Measurements from ENCODE around the gene ZNF280D. TPM values are rescaled to one million over a fixed set of nuclear protein-coding genes. Genes with fewer than 3 reads are reported as not detected.
A peak's percentile ranks its signal among the peaks of the same experiment; 100 is the strongest.

The ZNF280D gene
- polyA plus RNA-seq, 2 of the 4 experiments (the other 2 are of a cell fraction) = 13.4 to 21.8 TPM

- no peaks in the 10 kb centered on the region for H3K9me3 ChIP-seq
- no peaks in the 10 kb centered on the region for H3K4me1 ChIP-seq
- 62% methylated on average over 3 of the region's 3 CpGs for WGBS (ENCODE audit: missing lambda C conversion rate)
- H3K4me2 ChIP-seq = no peak overlapping the region
- ChIA-PET CTCF (no interaction called here), POLR2A (no interaction called here)
- FAIRE-seq (peak; percentile 63), DNase-seq (ENCODE audit: low read depth in 1 of 2, low spot score in 1 of 2) (no peak), ATAC-seq (no peak)
- TF ChIP-seq FOSL2 (IDR thresholded peaks at IDR 0.05) = no peak
- TF ChIP-seq FOSL2 (CRISPR knock-in tag; IDR thresholded peaks at IDR 0.05) = no peak
- no peak for TF ChIP-seq NPAS2 (CRISPR knock-in tag; IDR thresholded peaks at IDR 0.05; ENCODE audit: borderline replicate concordance)
- TF ChIP-seq HEYL (CRISPR knock-in tag; IDR thresholded peaks at IDR 0.05) = no peak
- TF ChIP-seq EHF (CRISPR knock-in tag; IDR thresholded peaks at IDR 0.05) = no peak
- no peak for TF ChIP-seq CTCF (IDR thresholded peaks at IDR 0.05)
- no peak overlapping the region for H3K27ac ChIP-seq
- H3K4me3 ChIP-seq = no peak overlapping the region
Observed at GRCh38 chr15:56631765-56632164, 101.5 kb downstream of the ZNF280D start.

DNA sequence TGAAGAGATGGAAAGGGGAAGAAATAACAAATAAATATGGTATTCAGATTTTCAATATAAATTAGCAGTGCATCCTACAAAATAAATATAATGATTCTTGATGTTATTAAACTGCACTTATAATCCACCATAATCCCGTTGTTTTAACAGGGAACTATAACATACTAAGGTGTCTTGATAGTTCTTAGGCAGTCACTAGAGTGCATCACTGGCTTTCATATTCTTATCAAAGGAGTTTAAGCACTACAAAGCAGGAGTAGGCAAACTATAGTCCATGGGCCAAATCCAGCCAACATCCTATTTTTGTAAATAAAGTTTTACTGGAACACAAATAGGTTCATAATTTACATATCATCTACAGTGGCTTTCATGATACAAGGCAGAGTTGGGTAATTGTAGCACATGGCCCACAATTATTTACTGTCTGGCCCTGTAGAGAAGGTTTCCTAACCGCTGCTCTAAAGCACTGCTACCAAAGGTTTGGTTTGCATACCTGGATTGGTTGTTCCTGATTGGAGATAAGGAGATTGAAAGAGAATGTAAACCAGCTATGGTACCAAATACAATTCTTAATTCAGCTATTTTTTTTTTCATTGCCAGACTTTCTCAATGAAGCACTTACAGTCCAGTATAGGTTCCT, 104.3 kb downstream of the ZNF280D start:
- DNase-seq (ENCODE audit: low read depth in 1 of 2, low spot score in 1 of 2) = no peak
- no peak; a peak in 1 of 6 replicates for ATAC-seq
- no peaks in the 10 kb centered on the region for H3K9me3 ChIP-seq
- WGBS (ENCODE audit: missing lambda C conversion rate) = 91% methylated on average over 2 of the region's 2 CpGs
- FAIRE-seq = peak; percentile 39
- H3K27ac ChIP-seq = no peak overlapping the region
- TF ChIP-seq RNF2 (IDR thresholded peaks at IDR 0.05; ENCODE audit: borderline replicate concordance, low read depth) (no peak), MYC (IDR thresholded peaks at IDR 0.05; ENCODE audit: borderline replicate concordance, low read length) (no peak), BHLHE40 (IDR thresholded peaks at IDR 0.05; ENCODE audit: low read depth, low read length) (no peak), POLR2A (IDR thresholded peaks at IDR 0.05; ENCODE audit: low read length) (no peak), CEBPB (IDR thresholded peaks at IDR 0.05) (no peak), ATOH8 (CRISPR knock-in tag; IDR thresholded peaks at IDR 0.05; ENCODE audit: low read depth) (no peak), ZC3H11A (IDR thresholded peaks at IDR 0.05) (no peak), KDM5A (IDR thresholded peaks at IDR 0.05) (no peak), SMC3 (IDR thresholded peaks at IDR 0.05) (no peak)
- TF ChIP-seq, protein P1, sequence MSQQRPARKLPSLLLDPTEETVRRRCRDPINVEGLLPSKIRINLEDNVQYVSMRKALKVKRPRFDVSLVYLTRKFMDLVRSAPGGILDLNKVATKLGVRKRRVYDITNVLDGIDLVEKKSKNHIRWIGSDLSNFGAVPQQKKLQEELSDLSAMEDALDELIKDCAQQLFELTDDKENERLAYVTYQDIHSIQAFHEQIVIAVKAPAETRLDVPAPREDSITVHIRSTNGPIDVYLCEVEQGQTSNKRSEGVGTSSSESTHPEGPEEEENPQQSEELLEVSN (IDR thresholded peaks at IDR 0.05; ENCODE audit: borderline replicate concordance, low read depth) = no peak
- H3K4me2 ChIP-seq = no peak overlapping the region
- CTCF ChIA-PET = no interaction called here
- POLR2A ChIA-PET = no interaction called here
- H3K4me1 ChIP-seq = no peaks in the 10 kb centered on the region
- H3K4me3 ChIP-seq = no peak overlapping the region

DNA sequence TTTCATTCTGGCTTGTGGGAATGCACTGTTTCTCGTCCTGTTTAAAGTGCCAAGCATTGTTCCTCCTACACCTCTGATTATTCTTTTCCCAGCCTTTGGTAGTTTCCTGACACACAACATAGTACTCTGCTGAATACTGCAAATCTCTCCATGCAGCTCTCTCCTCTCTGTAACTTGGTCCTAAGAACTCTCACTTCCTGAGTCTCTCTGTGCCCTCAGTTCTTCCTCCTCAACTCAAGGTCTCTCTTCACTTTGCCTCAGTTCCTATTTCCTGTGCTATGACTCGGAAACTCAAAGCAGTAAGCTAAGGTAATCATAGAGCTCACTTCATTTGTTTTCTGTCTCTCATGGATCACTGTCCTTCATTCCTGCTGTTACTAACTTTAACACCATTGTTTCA, 113.4 kb downstream of the ZNF280D start:
- CTCF ChIA-PET = interaction anchor here (1.0 kb wide), 1 partner anchor 128 kb away, joined by 3 read pairs; no protein-coding TSS in a partner anchor

More for the DNA sequence above, 113.4 kb downstream of the ZNF280D start:
- Histone ChIP-seq H3K4me1 (no peaks in the 10 kb centered on the region), H3K27ac (no peak overlapping the region), H3K4me3 (no peak overlapping the region), H3K9me3 (peaks cover 4% of the 10 kb centered on the region; the same call in 2 of the 3 replicates), H3K4me2 (no peak overlapping the region)
- DNase-seq (ENCODE audit: low read depth in 1 of 2, low spot score in 1 of 2) (no peak), FAIRE-seq (no peak), ATAC-seq (no peak)
- no peak for TF ChIP-seq CTCF (IDR thresholded peaks at IDR 0.05)
- no peak for TF ChIP-seq KDM5A (IDR thresholded peaks at IDR 0.05)
- no peak for TF ChIP-seq MAX (IDR thresholded peaks at IDR 0.05)
- no peak for TF ChIP-seq NPAS2 (CRISPR knock-in tag; IDR thresholded peaks at IDR 0.05; ENCODE audit: borderline replicate concordance)
- TF ChIP-seq ZSCAN20 (CRISPR knock-in tag; IDR thresholded peaks at IDR 0.05) = no peak
- no peak for TF ChIP-seq FOXS1 (CRISPR knock-in tag; IDR thresholded peaks at IDR 0.05)
- no peak for TF ChIP-seq HDAC2 (IDR thresholded peaks at IDR 0.05)
- TF ChIP-seq EHMT2 (IDR thresholded peaks at IDR 0.05; ENCODE audit: low read depth) = no peak
- WGBS (ENCODE audit: missing lambda C conversion rate) = 50% methylated on average over 2 of the region's 2 CpGs
- POLR2A ChIA-PET = no interaction called here
